HCT116 (cell line): ENCODE results near the gene PODNL1.

Experiments used
- CEBPB ChIP-seq: IDR thresholded peaks from 2 replicates; pipeline ENCODE4 v1.6.1; 2012; ENCODE audit warnings: low read depth
- CTCF ChIP-seq, 3 experiments: fragments of 200-600 bp in 1 of 3; sonication (generic) in 1 of 3; IDR thresholded peaks in 2 of 3; conservative IDR thresholded peaks in 1 of 3; 2 replicates each; pipeline ENCODE4 v1.5.1; 2012 to 2017; ENCODE audit warnings: low read depth in 2 of 3, low read length in 2 of 3, antibody characterized with exemption in 1 of 3, borderline replicate concordance in 1 of 3, control low read depth in 1 of 3, mild to moderate bottlenecking in 1 of 3, mixed read lengths in 1 of 3, mixed run types in 1 of 3, moderate library complexity in 1 of 3; ENCODE audit not compliant: insufficient read depth in 1 of 3
- EGR1 ChIP-seq: IDR thresholded peaks from 2 replicates; pipeline ENCODE4 v1.6.1; 2012; ENCODE audit warnings: low read depth
- EZH2 ChIP-seq: fragments of 200-600 bp; sonication (generic); IDR thresholded peaks from 2 replicates; pipeline ENCODE4 v1.6.1; 2017; ENCODE audit warnings: antibody characterized with exemption, mixed run types
- EZH2phosphoT487 ChIP-seq: fragments of 200-600 bp; IDR thresholded peaks from 2 replicates; pipeline ENCODE4 v1.6.1; 2018; ENCODE audit warnings: antibody characterized with exemption, borderline replicate concordance
- MAX ChIP-seq: IDR thresholded peaks from 2 replicates; pipeline ENCODE4 v1.6.1; 2012
- POLR2A ChIP-seq: IDR thresholded peaks from 2 replicates; pipeline ENCODE4 v1.7.0; 2011; ENCODE audit warnings: borderline replicate concordance; ENCODE audit not compliant: insufficient read depth, insufficient read length; ENCODE audit errors: extremely low read depth
- POLR2AphosphoS5 ChIP-seq: IDR thresholded peaks from 2 replicates; pipeline ENCODE4 v1.6.1; 2011; ENCODE audit warnings: mild to moderate bottlenecking, low read depth, low read length, moderate library complexity
- RAD21 ChIP-seq: IDR thresholded peaks from 2 replicates; pipeline ENCODE4 v1.6.1; 2012; ENCODE audit warnings: low read depth, mild to moderate bottlenecking
- REST ChIP-seq: IDR thresholded peaks from 2 replicates; pipeline ENCODE4 v1.6.1; 2012; ENCODE audit warnings: low read depth
- SRF ChIP-seq: IDR thresholded peaks from 2 replicates; pipeline ENCODE4 v1.6.1; 2012; ENCODE audit warnings: low read depth
- TCF7L2 ChIP-seq: IDR thresholded peaks from 2 replicates; pipeline ENCODE4 v1.7.0; 2011; ENCODE audit warnings: borderline replicate concordance, inconsistent platforms; ENCODE audit not compliant: insufficient read depth, insufficient read length; ENCODE audit errors: extremely low read depth
- YY1 ChIP-seq: IDR thresholded peaks from 2 replicates; pipeline ENCODE4 v1.6.1; 2011; ENCODE audit warnings: low read length, low read depth, moderate library complexity, mild to moderate bottlenecking; ENCODE audit not compliant: insufficient replicate concordance; ENCODE audit errors: extremely low read depth

GRCh38 chr19:13926010-13926409 is 12.2 kb downstream of the PODNL1 start:
- no peak for TF ChIP-seq CTCF (IDR thresholded peaks at IDR 0.05 in 2 of 3, conservative IDR thresholded peaks at IDR 0.05 in 1 of 3; ENCODE audit: borderline replicate concordance in 1 of 3, insufficient read depth in 1 of 3, low read depth in 2 of 3, low read length in 2 of 3)
- no peak for TF ChIP-seq EZH2
- TF ChIP-seq POLR2A = no peak
- no peak for TF ChIP-seq MAX
- TF ChIP-seq SRF = no peak
- TF ChIP-seq RAD21 = no peak
- TF ChIP-seq CEBPB = no peak
- no peak for TF ChIP-seq TCF7L2
- no peak for TF ChIP-seq POLR2AphosphoS5
- no peak for TF ChIP-seq EZH2phosphoT487
- TF ChIP-seq EGR1 = no peak
- TF ChIP-seq YY1 = no peak
- TF ChIP-seq REST = no peak
